ENCODE results near the gene MKRN2.
"Not testable (repeated sequence)": the region's sequence is repeated elsewhere in the genome, so short reads cannot be mapped to it uniquely, and the experiment has no call there.

Gene MKRN2

GRCh38 chr3:12591456-12591855, 34.6 kb downstream of the MKRN2 start:
- DNase-seq = no peak

- no peak for DNase-seq
Measured at GRCh38 chr3:12591997-12592715, 35.3 kb downstream of the MKRN2 start.

GRCh38 chr3:12593473-12593872, 36.6 kb downstream of the MKRN2 start:
- DNase-seq = no peak

GRCh38 chr3:12598890-12599289, 42.0 kb downstream of the MKRN2 start:
- no peak for DNase-seq

- DNase-seq = no peak
Measured at GRCh38 chr3:12601072-12601471, 44.2 kb downstream of the MKRN2 start.

GRCh38 chr3:12603969-12604368, 47.1 kb downstream of the MKRN2 start:
- DNase-seq = no peak

GRCh38 chr3:12608376-12608775, 51.5 kb downstream of the MKRN2 start:
- no peak for DNase-seq

- DNase-seq = no peak
Measured at GRCh38 chr3:12611117-12611516, 54.2 kb downstream of the MKRN2 start.

- DNase-seq = no peak
Measured at GRCh38 chr3:12612514-12613226, 55.8 kb downstream of the MKRN2 start.

GRCh38 chr3:12613250-12613649, 56.4 kb downstream of the MKRN2 start:
- no peak for DNase-seq

- no peak for DNase-seq
Measured at GRCh38 chr3:12615266-12615665, 58.4 kb downstream of the MKRN2 start.

GRCh38 chr3:12618426-12618825, 61.5 kb downstream of the MKRN2 start:
- no peak for DNase-seq

- DNase-seq = no peak
Measured at GRCh38 chr3:12620305-12620704, 63.4 kb downstream of the MKRN2 start.

- no peak for DNase-seq
Measured at GRCh38 chr3:12620729-12621128, 63.8 kb downstream of the MKRN2 start.

- no peak for DNase-seq
Measured at GRCh38 chr3:12622335-12622734, 65.4 kb downstream of the MKRN2 start.

GRCh38 chr3:12624056-12624455, 67.2 kb downstream of the MKRN2 start:
- no peak for DNase-seq

- DNase-seq = not testable (repeated sequence)
Measured at GRCh38 chr3:12624964-12625363, 68.1 kb downstream of the MKRN2 start.

GRCh38 chr3:12627370-12627769, 70.5 kb downstream of the MKRN2 start:
- DNase-seq = no peak

- no peak for DNase-seq
Measured at GRCh38 chr3:12628813-12629212, 71.9 kb downstream of the MKRN2 start.

GRCh38 chr3:12629560-12629959, 72.7 kb downstream of the MKRN2 start:
- no peak for DNase-seq

GRCh38 chr3:12630292-12630691, 73.4 kb downstream of the MKRN2 start:
- no peak for DNase-seq

GRCh38 chr3:12630843-12631242, 74.0 kb downstream of the MKRN2 start:
- DNase-seq = not testable (repeated sequence)

GRCh38 chr3:12632523-12632922, 75.6 kb downstream of the MKRN2 start:
- DNase-seq = no peak

- DNase-seq = no peak
Measured at GRCh38 chr3:12633108-12633507, 76.2 kb downstream of the MKRN2 start.

All from activated effector memory CD4-positive, alpha-beta T cell treated with Interleukin-2 at 50 U/mL for 16 hours (primary cell).